GM12878 (cell line): ENCODE data around the gene ARHGAP15.

Experiments
- BCL11A ChIP-seq: IDR thresholded peaks from 2 replicates; pipeline ENCODE4 v1.6.1; 2011; ENCODE audit warnings: low read depth, low read length
- CBX3 ChIP-seq: fragments of 200-600 bp; sonication (generic); IDR thresholded peaks from 2 replicates; pipeline ENCODE4 v1.6.1; 2016; ENCODE audit warnings: low read depth, borderline replicate concordance
- EP300 ChIP-seq, 2 experiments: fragments of 150-350 bp in 1 of 2; IDR thresholded peaks; 2 replicates each; pipeline ENCODE4 v1.6.1; 2011 to 2012; ENCODE audit warnings: low read depth in 2 of 2, low read length in 2 of 2, borderline replicate concordance in 1 of 2, improper control_type of control experiment in 1 of 2, inconsistent platforms in 1 of 2; ENCODE audit not compliant: control insufficient read depth in 1 of 2
- NFYA ChIP-seq: IDR thresholded peaks from 2 replicates; pipeline ENCODE4 v1.6.1; 2011; ENCODE audit warnings: low read depth, mild to moderate bottlenecking, low read length, improper control_type of control experiment, borderline replicate concordance
- PAX8 ChIP-seq: fragments of 450-650 bp; IDR thresholded peaks from 2 replicates; pipeline ENCODE4 v1.6.1; 2017; ENCODE audit warnings: mild to moderate bottlenecking, moderate library complexity
- POLR2A ChIP-seq: IDR thresholded peaks from 2 replicates; pipeline ENCODE4 v1.6.1; 2011; ENCODE audit warnings: low read depth, mild to moderate bottlenecking, low read length
- POLR2AphosphoS5 ChIP-seq: IDR thresholded peaks from 2 replicates; pipeline ENCODE4 v1.6.1; 2011; ENCODE audit warnings: mild to moderate bottlenecking, low read length, inconsistent platforms
- RAD21 ChIP-seq: IDR thresholded peaks from 2 replicates; pipeline ENCODE4 v1.6.1; 2011; ENCODE audit warnings: mild to moderate bottlenecking, low read depth, low read length, moderate library complexity; ENCODE audit not compliant: insufficient read depth
- TF ChIP-seq, protein P1 (sequence below), 3 experiments: IDR thresholded peaks in 2 of 3; conservative IDR thresholded peaks in 1 of 3; 2 replicates each; pipeline ENCODE4 v1.5.1; 2011; ENCODE audit warnings: low read depth in 3 of 3, low read length in 3 of 3, mild to moderate bottlenecking in 3 of 3, control low read depth in 2 of 3, moderate library complexity in 2 of 3, inconsistent platforms in 1 of 3, mixed read lengths in 1 of 3; ENCODE audit not compliant: control insufficient read depth in 2 of 3, insufficient read depth in 1 of 3; ENCODE audit errors: extremely low read depth in 1 of 3

DNA sequence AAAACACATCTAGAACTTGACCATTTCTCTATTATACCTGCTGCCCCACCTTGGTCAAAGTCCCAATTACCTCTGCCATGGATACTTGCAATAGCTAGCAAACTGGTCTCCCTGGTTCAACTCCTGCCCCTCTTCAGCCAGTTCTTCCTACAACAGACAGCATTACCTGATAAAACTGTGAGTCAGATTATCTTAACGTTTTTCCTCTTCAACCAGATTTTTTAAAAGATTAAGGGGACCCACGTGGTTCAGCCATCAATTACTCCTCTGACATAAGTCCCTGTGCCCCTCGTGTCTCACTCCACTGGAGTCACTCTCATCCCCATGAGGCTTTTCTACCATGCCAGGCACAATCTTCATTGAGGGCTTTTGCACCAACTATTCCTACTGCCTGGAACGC is 5.3 kb upstream of the ARHGAP15 start:
- TF ChIP-seq, protein P1, sequence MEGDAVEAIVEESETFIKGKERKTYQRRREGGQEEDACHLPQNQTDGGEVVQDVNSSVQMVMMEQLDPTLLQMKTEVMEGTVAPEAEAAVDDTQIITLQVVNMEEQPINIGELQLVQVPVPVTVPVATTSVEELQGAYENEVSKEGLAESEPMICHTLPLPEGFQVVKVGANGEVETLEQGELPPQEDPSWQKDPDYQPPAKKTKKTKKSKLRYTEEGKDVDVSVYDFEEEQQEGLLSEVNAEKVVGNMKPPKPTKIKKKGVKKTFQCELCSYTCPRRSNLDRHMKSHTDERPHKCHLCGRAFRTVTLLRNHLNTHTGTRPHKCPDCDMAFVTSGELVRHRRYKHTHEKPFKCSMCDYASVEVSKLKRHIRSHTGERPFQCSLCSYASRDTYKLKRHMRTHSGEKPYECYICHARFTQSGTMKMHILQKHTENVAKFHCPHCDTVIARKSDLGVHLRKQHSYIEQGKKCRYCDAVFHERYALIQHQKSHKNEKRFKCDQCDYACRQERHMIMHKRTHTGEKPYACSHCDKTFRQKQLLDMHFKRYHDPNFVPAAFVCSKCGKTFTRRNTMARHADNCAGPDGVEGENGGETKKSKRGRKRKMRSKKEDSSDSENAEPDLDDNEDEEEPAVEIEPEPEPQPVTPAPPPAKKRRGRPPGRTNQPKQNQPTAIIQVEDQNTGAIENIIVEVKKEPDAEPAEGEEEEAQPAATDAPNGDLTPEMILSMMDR (IDR thresholded peaks at IDR 0.05 in 2 of 3, conservative IDR thresholded peaks at IDR 0.05 in 1 of 3; ENCODE audit: control insufficient read depth in 2 of 3, extremely low read depth in 1 of 3, insufficient read depth in 1 of 3, low read depth in 3 of 3, low read length in 3 of 3) = no peak
- TF ChIP-seq BCL11A (no peak), PAX8 (no peak), POLR2AphosphoS5 (no peak), CBX3 (no peak), POLR2A (no peak), NFYA (no peak), EP300 (IDR thresholded peaks at IDR 0.05; ENCODE audit: borderline replicate concordance in 1 of 2, control insufficient read depth in 1 of 2, low read depth in 2 of 2, low read length in 2 of 2) (no peak), RAD21 (no peak)
